ENCODE measurements around the gene MRPL52. TPM values are rescaled to one million over a fixed set of nuclear protein-coding genes. Genes with fewer than 3 reads are reported as not detected.

Gene MRPL52
- polyA plus RNA-seq, 3 donors = 32.3 to 164 (median 130) TPM

GRCh38 chr14:22801716-22802115, 28.0 kb upstream of the MRPL52 start:
- no peaks in the 10 kb centered on the region for H3K27me3 ChIP-seq (ENCODE audit: control insufficient read depth in 2 of 2, insufficient read depth in 2 of 2, low read length in 2 of 2)
- DNase-seq = no peak
- H3K4me2 ChIP-seq (replicated peaks; ENCODE audit: extremely low read depth, low read length, poor library complexity, severe bottlenecking) = peak overlapping the region; percentile 12
- H3K79me2 ChIP-seq (ENCODE audit: insufficient read depth, low read length) = peaks cover 95% of the 10 kb centered on the region
- no peak for TF ChIP-seq CTCF (IDR thresholded peaks at IDR 0.05)
- Mint-ChIP-seq H3K36me3 (peaks cover 55 to 84% of the 10 kb centered on the region in 2 donors), H3K4me3 (no peak overlapping the region), H3K9me3 (peaks cover 0 to 2% (median 0%) of the 10 kb centered on the region in 7 donors), H3K27me3 (ENCODE audit: low read depth in 3 of 3) (peaks cover 0 to 2% (median 2%) of the 10 kb centered on the region in 3 donors), H3K27ac (peak overlapping the region; percentile 72 to 91 (median 86)), H3K4me1 (peaks cover 92% of the 10 kb centered on the region)
- peaks cover 81 to 93% of the 10 kb centered on the region in 2 donors for H3K4me1 ChIP-seq (ENCODE audit: control insufficient read depth in 1 of 2, insufficient read depth in 2 of 2, low read length in 2 of 2)
- no peaks in the 10 kb centered on the region for H3K9me3 ChIP-seq (replicated peaks in 1 of 2; ENCODE audit: control insufficient read depth in 1 of 2, insufficient read depth in 1 of 2, low read length in 2 of 2)
- 68% methylated on average over 7 of the region's 8 CpGs for WGBS (ENCODE audit: insufficient coverage)
- intact Hi-C loops (cut with micrococcal nuclease) = no loop called here
- peak overlapping the region in 1 of 2 donors; percentile 75 for H3K27ac ChIP-seq (ENCODE audit: low read depth in 1 of 2, low read length in 2 of 2)
- H4K20me1 ChIP-seq (ENCODE audit: insufficient read depth, low read length) = peaks cover 81% of the 10 kb centered on the region
- no peak overlapping the region for H2AFZ ChIP-seq (ENCODE audit: insufficient read depth, low read depth, low read length, poor library complexity, severe bottlenecking)
- peaks cover 12 to 45% of the 10 kb centered on the region in 2 donors for H3K36me3 ChIP-seq (replicated peaks in 1 of 2; ENCODE audit: control insufficient read depth in 1 of 2, insufficient read depth in 2 of 2, low read length in 2 of 2)
- H3K9ac ChIP-seq (ENCODE audit: insufficient read depth, low read length, poor library complexity, severe bottlenecking) = no peak overlapping the region
- no peak overlapping the region for H3K4me3 ChIP-seq (replicated peaks in 1 of 3; ENCODE audit: low read depth in 2 of 3, low read length in 3 of 3)

- Mint-ChIP-seq H3K27me3 (ENCODE audit: low read depth in 3 of 3) (peaks cover 0 to 5% (median 2%) of the 10 kb centered on the region in 3 donors), H3K27ac (peak overlapping the region; percentile 79 to 91 (median 86)), H3K36me3 (peaks cover 54 to 85% of the 10 kb centered on the region in 2 donors), H3K4me3 (peak overlapping the region; percentile 7 to 42), H3K4me1 (peaks cover 91% of the 10 kb centered on the region), H3K9me3 (peaks cover 0 to 2% (median 0%) of the 10 kb centered on the region in 7 donors)
- Histone ChIP-seq H3K9ac (ENCODE audit: insufficient read depth, low read length, poor library complexity, severe bottlenecking) (no peak overlapping the region), H2AFZ (ENCODE audit: insufficient read depth, low read depth, low read length, poor library complexity, severe bottlenecking) (no peak overlapping the region), H3K79me2 (ENCODE audit: insufficient read depth, low read length) (peaks cover 95% of the 10 kb centered on the region), H3K4me1 (ENCODE audit: control insufficient read depth in 1 of 2, insufficient read depth in 2 of 2, low read length in 2 of 2) (peaks cover 79 to 91% of the 10 kb centered on the region in 2 donors), H3K4me3 (replicated peaks in 1 of 3; ENCODE audit: low read depth in 2 of 3, low read length in 3 of 3) (peak overlapping the region in 1 of 3 experiments; percentile 22), H3K4me2 (replicated peaks; ENCODE audit: extremely low read depth, low read length, poor library complexity, severe bottlenecking) (peak overlapping the region; percentile 49), H3K27ac (ENCODE audit: low read depth in 1 of 2, low read length in 2 of 2) (peak overlapping the region; percentile 9 to 75), H3K36me3 (replicated peaks in 1 of 2; ENCODE audit: control insufficient read depth in 1 of 2, insufficient read depth in 2 of 2, low read length in 2 of 2) (peaks cover 9 to 44% of the 10 kb centered on the region in 2 donors), H3K9me3 (replicated peaks in 1 of 2; ENCODE audit: control insufficient read depth in 1 of 2, insufficient read depth in 1 of 2, low read length in 2 of 2) (no peaks in the 10 kb centered on the region), H4K20me1 (ENCODE audit: insufficient read depth, low read length) (peaks cover 81% of the 10 kb centered on the region), H3K27me3 (ENCODE audit: control insufficient read depth in 2 of 2, insufficient read depth in 2 of 2, low read length in 2 of 2) (no peaks in the 10 kb centered on the region)
- intact Hi-C loops (cut with micrococcal nuclease) = no loop called here
- WGBS (ENCODE audit: insufficient coverage) = 84% methylated on average over 5 of the region's 12 CpGs
- no peak for DNase-seq
- TF ChIP-seq CTCF (IDR thresholded peaks at IDR 0.05) = no peak
These were observed 26.6 kb upstream of the MRPL52 start for GRCh38 chr14:22802860-22803686.

Data from CD14-positive monocyte (primary cell).